Stimulated activated naive CD4-positive, alpha-beta T cell treated with Interleukin-2 at 50 U/mL for 16 hours (primary cell): ENCODE data around the gene TTC9B.
"Not testable (repeated sequence)": the region's sequence is repeated elsewhere in the genome, so short reads cannot be mapped to it uniquely, and the experiment has no call there.

Experiments
- DNase-seq: peaks from one replicate; lab custom pipeline; 2025; lab: John Stamatoyannopoulos, UW

The TTC9B gene

DNA sequence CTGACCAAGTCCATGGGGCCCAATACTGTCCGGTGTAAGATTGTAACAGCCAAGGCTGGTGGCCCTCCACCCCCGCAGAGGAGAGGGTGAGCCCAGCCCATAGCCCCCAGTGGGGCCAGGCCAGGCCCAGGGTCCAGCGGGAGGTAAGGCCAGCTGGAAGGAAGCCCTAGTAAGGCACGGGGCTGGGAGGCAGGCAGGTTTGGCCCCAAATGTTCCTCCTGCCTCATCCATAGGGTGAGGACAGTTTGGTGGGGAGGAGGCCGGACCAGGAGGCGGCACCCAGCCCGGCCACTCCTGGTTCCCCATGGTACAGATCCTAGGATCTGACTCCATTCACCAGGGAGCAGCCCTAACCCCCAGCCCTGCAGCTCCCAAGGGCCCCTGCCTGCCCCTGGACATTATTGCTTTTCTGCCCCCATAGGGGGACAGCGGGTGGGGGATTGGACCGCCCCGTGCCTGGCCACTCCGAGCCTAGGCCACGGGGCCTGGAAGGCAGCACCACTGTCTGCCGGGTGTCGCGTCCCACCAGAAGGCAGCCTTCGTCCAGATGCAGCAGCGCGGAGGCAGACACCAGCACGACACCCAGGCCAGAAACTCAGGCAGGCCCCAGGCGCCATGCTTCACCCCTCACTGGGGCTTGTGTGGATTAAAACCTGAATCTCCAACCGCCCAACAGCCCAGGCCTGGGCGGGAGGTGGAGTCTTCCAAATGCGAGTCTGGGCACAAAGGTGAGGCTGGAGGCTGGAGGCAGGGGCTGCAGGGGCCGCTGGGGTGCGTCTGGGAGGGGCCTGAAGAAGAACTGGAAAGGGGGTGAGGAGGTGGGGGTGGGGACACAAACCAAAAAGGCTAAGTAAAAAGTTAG is 15.0 kb upstream of the TTC9B start:
- no peak for DNase-seq

DNA sequence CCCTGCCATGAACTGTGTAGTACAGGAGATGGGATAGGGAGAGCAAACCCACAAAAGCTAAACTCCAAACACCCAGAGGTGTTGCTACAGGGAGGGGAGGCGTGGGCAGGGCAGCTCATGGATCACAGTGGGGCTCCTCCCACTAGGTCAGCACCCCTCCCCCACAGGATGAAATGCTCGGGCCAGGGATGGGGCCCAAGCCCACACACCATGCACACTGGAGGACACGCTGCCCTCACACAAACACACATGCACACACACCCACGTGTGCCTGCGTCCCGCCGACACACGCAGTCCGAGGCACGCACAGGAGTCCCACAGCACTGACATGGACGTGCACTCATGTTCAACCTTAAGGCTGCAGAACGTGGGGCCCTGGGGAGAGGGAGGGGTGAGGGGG is 14.3 kb upstream of the TTC9B start:
- DNase-seq = no peak

DNA sequence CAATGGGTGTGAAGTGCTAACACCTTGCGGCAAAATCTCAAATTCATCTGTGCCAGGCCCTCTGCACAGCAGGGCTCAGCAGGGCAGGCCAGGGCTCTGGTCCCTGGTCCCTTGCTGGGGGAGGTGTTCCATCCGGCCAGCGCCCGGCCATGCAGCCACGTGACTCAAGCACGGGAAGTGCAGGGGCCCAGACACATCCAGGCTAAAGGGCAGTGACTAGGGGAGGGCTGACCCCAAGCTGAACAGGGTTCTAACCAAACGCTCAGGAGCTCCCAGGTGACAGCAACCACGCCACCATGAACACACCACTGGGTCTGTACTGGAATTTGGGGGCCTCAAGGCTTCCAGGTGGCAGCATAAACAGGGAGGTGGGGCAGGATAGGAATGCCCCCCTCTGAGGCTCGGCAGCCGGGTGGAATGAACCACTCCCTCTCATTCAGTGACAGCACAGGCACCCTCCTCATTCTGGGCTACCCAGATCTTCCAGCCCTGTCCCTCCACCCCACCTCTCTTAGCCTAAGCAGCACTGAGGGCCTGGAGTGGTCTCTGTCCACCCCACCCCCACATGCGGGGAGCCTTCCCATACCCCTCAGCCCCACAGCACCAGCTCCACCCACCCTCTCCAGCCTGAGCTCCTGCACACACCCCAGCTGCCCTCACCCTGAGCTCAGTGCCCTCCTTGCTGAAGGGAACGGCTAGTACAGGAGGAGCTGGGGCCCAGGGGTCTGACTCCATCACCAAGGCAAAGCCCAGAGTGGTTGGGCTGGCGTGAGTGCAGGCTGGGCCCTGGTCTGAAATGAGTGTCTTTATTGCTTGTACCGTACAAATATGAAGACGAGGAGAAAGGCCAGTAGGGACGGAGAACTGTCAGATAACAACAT is 13.6 kb upstream of the TTC9B start:
- no peak for DNase-seq

DNA sequence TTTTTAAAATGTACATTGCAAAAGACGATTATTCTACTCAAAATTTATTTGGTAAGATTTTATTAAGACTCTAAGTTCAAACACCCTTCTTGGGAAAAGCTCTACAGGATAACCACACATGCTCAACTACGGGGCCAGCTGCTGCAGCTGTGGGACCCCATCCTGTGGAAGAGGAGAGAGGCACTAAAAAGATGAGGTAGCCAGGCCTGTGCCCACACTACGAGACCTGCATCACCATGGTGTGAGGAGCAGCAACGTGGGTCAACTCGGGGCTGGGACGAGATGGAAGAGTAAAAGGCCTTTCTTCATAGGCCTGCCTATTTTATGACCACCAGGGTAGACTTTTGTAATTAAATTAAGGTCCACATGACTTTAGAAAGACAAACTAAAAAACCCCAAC is 12.9 kb upstream of the TTC9B start:
- no peak for DNase-seq

DNA sequence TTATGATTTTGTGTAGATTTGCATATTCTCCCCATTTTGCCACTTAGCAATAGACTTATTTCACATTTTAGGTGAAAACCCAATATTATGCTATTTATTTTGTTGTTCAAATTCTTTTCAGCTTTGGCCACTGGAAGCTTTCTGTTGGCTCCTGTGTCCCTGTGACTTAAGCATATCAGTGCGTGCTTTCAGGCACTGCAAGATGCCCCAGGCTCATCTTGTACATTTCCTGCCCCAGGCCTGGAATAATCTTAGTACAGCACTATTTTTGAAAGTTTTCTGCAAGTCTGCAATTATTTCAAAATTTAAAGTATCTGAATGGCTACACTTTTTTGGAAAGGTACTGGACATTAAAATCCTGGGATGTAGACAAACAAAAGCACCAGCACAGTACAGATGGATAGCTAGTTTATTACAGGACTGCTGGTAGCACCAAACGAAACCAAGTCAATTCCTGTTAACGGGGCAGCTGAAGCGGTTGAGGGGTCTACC is 11.8 kb upstream of the TTC9B start:
- no peak for DNase-seq

DNA sequence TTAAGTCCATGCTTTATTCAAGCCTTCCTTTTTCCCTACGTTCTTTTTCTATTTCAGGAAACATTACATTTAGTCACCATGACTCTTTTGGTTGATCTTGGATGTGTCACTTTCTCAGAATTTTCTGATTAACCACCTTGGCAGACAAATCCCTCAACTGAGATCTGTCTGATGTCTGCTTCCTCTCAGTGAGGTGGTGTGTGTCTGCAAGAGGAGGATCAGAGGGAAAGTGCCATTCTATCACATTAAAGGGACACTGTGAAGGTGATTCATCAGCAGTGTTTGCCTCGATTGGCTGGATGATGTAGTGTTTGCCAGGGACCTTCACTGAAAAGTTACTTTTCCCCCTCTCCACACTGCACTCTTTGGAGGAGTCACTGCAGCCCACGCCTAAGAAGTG is 11.3 kb upstream of the TTC9B start:
- DNase-seq = no peak

DNA sequence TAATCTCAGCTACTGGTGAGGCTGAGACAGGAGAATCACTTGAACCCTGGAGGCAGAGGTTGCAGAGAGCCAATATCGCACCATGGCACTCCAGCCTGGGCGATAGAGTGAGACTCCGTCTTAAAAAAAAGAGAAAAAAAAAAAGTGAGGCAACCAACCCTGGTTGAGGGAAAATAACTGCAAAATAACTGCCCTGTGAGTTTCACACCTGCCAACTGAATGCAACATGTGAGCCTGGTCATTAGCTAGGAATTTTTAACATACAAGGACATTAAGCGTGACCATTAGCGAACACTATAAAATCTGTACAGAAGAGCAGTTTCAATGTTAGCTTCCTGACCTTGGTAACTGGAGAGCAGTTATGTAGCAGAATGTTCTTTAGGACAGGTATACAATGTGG is 10.7 kb upstream of the TTC9B start:
- no peak for DNase-seq

DNA sequence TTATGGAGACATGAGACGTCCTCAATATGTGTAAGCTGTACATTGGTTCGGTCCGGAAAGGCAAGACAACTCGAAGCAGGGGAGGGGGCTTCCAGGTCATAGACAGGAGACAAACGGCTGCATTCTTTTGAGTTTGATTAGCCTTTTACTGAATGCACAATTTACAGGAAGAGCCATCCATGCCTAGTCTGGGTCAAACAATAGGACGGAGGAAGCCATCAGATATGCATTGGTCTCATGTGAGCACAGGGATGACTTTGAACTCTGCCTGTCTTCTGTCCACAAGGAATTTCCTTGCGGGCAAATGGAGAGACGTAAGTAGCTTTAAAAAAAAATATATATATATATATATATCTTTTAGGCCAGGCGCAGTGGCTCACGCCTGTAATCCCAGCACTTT is 10.2 kb upstream of the TTC9B start:
- no peak for DNase-seq

DNA sequence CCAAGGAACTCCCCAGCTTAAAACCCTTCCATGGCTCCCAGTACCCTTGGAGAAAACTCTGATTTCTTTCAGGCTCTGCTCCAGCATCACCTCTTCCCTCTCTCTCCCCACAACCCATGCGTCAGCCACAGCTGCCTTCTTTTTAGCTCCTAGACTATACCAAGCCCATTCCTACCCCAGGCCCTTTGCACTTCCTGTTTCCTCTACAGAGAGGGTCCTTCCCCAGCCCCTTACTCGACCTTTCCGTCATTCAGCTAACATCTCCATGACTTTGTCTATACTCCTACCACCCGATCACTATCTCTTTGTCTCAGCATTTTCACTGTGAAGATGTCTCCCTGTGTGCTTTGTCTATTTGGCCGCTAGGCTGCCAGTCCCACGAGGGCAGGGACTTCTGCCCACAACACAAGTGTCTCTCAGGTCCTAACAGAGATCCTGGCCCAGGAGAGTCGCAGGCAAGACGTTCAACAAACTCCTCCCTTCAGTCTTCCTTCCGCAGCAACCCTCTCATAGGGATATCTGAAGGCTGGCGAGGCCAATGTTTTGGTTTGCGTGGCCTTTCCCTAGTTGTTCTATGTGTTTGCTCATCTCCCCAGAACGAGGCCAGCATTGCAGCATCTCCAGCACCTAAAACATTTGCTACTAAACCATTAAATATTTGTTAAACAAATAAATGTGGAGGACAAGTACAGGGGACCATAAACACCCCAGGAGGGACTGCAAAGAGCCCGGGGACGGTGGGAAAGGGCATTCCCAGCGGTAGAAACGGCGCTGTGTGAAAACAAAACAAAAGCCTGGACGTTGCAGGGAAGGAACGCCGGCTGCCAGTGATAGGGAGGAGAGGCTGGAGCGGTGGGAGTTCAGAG is 7.5 kb upstream of the TTC9B start:
- DNase-seq = no peak

DNA sequence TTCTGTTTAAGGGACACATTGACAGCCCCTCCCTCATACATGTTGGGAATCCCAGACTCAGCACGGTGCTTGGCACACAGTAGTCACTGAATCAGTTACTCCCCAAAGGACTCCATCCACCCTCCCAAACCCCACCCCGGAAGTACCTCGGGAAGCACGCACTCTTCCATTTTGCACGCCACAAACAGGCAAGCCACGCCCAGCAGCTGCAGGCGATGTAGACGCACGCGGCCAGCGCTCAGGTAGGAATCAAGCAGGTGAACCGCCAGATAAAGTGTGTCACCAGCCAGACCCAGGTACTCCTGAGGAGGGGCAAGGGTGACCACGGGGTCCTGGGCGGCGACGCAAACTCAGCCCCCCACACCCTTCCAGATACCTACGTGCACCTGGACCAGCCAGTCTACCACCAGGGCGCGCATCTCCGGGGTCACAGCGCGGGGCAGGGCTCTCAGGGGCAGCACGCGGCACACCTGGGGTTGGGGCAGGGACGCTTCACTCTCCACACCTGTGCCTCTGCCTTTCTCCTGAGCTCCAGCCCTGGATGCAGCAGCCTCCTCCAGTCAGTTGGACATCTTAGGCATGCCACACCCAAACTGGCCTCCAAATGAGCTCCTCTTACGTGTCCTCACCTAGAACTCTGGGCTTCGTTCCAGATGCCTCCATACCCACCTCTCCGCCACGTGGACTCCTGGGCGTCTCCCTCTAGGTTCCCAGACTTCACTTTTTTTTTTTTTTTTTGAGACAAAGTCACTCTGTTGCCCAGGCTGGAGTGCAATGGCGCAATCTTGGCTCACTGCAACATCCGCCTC is 6.4 kb upstream of the TTC9B start:
- no peak for DNase-seq

DNA sequence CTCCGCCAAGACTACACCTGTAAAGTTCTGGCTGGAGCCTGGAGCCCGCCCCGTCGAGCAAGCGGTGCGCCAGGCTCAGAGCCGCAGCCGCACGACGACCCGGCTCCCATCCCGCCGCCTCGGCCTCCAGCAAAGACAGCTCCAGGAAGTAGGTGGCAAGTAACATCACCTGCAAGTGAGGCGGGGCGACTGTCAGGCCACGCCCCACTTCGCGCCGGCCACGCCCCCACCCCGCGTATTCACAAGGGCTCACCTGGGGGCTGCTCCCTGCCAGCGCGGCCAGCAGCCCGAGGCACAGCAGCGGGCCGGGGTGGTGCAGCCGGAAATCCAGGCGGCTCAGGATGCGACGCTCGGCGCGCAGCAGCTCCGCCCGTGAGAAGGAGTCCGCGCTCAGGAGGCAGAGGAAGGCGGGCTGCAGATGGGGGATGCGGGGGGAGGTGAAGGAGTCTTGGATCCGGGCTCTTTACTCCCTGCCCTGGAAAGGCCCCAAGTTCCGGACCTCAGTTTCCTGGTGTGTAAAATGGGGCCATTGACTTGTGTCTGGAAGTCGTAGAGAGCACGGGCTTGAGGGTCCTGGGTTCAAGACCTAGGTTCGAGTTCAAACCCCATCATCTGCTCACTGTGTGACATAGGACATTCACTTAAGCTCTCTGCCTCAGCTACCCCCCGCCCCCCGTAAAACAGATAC is 5.1 kb upstream of the TTC9B start:
- DNase-seq = no peak

DNA sequence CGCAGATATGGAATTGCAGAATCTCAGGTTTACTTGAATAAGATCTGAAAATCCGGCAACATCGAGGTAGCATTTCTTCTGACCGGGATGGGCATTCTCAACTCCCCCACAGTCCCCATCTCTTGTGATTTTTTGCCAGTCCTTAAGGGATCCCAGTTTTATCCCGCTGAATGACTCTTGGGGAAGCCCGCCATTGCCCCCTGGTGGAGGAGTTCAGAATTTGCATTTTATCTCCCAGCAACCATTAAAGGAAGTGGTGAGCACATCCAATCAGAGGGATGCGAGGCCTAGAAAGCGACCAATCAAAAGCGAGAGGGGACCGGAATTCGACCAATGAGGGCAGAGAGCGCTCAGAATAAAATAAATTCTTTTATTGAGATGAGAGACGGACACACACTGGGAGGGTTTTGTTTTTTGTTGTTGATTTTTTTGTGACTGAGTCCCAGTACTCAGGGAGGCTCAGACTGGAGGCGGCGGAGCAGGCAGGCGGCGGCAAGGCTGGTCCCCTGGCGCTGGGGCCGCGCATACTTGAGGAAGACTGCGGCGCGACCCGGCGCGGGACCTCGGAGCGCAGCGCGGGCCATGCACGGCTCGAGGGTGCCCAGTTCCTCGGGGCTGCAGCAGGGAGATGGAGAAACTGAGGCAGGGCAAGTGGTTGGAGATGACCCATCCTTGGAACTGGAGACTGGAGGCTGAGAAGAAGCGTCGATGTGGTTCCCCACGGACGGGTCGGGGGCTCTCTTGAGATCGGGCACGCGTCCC is 3.9 kb upstream of the TTC9B start:
- peak; percentile 63 for DNase-seq

DNA sequence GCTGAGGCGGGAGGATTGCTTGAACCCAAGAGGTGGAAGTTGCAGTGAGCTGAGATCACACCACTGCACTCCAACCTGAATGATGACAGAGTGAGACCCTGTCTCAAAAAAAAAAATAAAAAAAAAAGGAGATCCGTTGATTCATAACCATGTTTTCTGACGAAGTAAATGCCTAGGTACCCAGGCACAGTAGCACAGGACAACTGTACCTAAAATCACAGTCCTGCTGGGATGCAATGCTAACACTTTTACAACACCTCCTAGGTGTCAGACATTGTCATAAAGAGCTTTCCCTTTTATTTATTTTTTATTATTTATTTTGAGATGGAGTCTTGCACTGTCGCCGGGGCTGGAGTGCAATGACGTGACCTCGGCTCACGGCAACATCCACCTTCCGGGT is 2.5 kb upstream of the TTC9B start:
- no peak for DNase-seq

DNA sequence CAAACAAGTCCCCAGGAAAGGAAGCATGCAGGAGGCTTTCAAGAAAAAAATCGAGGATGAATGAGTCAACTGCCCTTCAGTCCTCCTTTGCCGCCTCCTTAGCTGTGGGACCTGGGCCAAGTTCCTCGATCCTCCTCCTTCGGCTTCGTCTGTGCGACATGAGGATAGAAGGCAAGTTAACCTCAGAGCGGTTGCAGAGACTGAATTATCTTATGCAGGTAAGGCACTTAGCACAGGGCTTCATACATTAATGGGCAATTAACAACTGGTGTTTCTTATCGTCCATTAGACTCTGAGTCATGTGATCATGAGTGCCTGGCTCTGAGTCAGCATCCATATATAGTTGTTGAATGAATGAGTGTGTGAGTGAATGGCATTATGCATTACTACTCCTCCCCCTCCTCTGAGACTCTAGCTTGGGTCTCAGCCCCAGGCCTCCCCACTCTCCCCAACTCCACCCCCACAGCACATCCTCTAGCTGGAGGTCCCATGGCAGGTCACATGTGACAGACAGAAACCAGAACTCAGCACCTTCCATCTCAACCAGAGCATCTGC is 1.6 kb upstream of the TTC9B start:
- no peak for DNase-seq

DNA sequence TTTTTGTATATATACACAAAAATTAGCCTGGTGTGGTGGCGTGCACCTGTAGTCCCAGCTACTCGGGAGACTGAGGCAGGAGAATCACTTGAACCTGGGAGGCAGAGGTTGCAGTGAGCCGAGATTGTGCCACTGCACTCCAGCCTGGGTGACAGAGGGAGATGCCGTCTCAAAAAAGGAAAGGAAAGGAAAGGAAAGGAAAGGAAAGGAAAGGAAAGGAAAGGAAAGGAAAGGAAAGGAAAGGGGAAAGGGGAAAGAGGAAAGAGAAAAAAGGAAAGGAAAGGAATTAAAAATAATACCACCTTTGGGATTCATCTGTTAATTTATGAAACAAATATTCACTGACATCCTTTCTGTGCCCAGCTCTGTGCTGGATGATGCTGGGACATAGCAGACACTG is 845 bp upstream of the TTC9B start:
- DNase-seq = not testable (repeated sequence)

DNA sequence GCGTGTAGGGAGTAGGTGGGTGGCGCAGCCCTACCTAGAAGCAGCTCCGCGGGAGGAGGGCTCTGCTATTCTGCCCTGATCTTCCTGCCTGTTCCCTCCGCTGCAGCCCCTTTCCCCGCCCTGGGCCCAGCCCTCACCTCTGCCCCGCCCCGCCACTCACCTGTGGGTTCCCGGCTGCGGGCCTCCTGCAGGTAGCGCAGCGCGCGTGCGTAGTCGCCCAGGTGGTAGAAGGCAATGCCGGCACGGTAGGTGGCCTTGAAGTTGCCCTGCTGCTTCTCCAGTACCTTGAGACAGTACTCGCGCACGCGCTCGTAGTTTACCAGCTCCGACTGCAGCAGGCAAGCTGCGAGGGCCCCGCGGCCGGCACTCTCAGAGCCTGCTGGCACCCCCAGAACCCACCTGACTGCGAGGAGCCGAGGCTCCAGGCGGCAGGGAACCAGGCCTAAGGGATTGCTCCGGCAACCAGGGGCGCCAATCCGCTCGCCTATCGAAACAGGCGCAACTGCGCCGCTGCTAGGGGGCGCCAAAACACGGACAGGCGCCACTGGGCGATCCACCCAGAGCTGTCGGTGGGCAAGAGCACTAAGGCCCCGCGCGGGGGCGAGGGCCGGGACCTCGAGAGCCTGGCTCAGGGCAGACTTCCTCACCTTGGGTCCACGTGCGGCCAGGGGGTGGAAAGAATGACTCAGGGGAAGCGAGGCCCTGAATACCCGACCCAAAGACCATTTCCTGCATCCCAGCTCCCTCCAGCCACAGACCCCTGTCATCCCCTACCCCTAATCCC is 965 bp downstream of the TTC9B start:
- no peak for DNase-seq

DNA sequence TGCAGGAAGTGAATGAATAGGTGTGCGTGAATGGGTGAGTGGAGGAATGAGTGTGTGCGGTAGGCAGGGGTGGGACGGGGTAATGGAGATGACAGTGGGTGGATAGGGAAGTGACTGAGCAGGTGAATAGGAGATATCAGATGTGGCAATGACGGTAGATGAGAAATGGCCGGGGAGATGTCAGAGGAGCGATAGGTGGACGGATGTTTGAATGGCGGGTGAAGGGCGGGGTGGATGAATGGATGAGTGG is 1.5 kb downstream of the TTC9B start:
- DNase-seq = no peak

DNA sequence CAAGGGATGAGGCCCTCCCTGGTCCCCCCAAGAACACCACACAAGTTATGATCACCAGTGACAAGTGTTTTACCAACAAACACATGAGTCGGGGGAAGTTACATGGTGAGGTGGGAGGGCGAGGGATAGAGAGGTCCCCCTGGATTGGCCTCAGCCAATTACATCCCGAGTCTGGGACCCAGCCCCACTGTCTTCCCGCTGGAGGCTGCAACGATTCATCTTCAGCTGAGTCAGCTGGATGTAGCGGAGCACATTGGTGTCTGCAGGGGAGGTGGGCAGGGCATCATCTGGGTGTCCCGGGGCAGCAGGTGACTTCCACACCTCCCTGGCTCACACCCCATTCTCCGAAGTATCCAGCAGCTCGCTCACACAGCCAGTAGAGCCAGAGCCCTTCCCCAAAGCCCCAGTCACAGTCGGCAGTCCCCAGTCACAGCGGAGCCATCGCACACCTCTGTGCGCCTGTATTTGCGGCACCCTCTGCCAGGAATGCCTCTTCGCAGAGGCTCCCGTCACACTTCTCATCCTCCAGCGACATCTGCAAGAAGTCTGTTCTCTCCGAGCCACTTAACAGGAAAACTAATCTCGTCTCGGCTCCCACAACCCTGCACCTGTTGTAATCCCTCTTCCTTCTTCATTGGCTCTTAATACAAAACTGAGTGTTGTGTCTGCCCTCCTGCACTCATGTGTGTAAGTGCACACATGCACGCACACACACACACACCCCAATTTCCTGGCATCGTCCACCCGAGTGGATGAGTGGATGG is 2.0 kb downstream of the TTC9B start:
- no peak for DNase-seq
